B cell (primary cell): ENCODE results near the gene ADAMTS16. TPM values are rescaled to one million over a fixed set of nuclear protein-coding genes. Genes with fewer than 3 reads are reported as not detected.

ENCODE experiments used
- ATAC-seq: fragments of 200-7000 bp; cut with Tn5 transposase; one replicate; pipeline ENCODE4 v1.10.0; 2021; ENCODE audit warnings: low read depth, mild to moderate bottlenecking, moderate number of reproducible peaks, moderate library complexity
- CTCF ChIA-PET: fragments of 350-600 bp; sonication (Branson Sonifier 250); formaldehyde crosslinking; loops from one replicate; lab custom pipeline; 2021; ENCODE audit warnings: antibody characterized with exemption, inconsistent platforms; lab: Charles Lee
- POLR2A ChIA-PET: fragments of 350-600 bp; sonication (Branson Sonifier 250); formaldehyde crosslinking; loops from one replicate; lab custom pipeline; 2021; ENCODE audit warnings: antibody characterized with exemption; lab: Charles Lee
- DNase-seq: peaks from one replicate; pipeline ENCODE4 v3.0.0; 2013
- H2AFZ ChIP-seq: 2 replicates; pipeline ENCODE4 v1.6.1; 2012; ENCODE audit warnings: mild to moderate bottlenecking, low read depth, low read length; ENCODE audit not compliant: insufficient read depth, poor library complexity, severe bottlenecking
- H3K27ac ChIP-seq, 2 donors: 1 replicate in 1 of 2; 2 replicates in 1 of 2; pipeline ENCODE4 v1.5.1; 2012 to 2013; ENCODE audit warnings: low read length in 2 of 2, mild to moderate bottlenecking in 2 of 2, moderate library complexity in 1 of 2
- H3K27me3 ChIP-seq, 4 experiments: fragments of 200-600 bp in 1 of 4; sonication (generic) in 1 of 4; replicated peaks in 1 of 4; 1 replicate in 2 of 4; 2 replicates in 2 of 4; pipeline versions ENCODE4 v1.6.1 to v1.7.0; 2013 to 2016; ENCODE audit warnings: low read length in 3 of 4, mild to moderate bottlenecking in 2 of 4, mixed read lengths in 1 of 4, moderate library complexity in 1 of 4; ENCODE audit not compliant: insufficient read depth in 4 of 4, control insufficient read depth in 3 of 4; ENCODE audit errors: control extremely low read depth in 1 of 4
- H3K36me3 ChIP-seq, 2 experiments: replicated peaks in 1 of 2; 1 replicate in 1 of 2; 2 replicates in 1 of 2; pipeline versions ENCODE4 v1.6.1 to v1.7.1; 2013; ENCODE audit warnings: low read length in 1 of 2; ENCODE audit not compliant: insufficient read depth in 2 of 2, control insufficient read depth in 1 of 2; ENCODE audit errors: control extremely low read depth in 1 of 2, extremely low read depth in 1 of 2
- H3K4me1 ChIP-seq, 2 donors: fragments of 200-600 bp in 1 of 2; sonication (generic) in 1 of 2; 1 replicate in 1 of 2; 2 replicates in 1 of 2; pipeline versions ENCODE4 v1.5.1 to v1.6.1; 2013 to 2017; ENCODE audit warnings: low read length in 2 of 2; ENCODE audit not compliant: control insufficient read depth in 2 of 2, insufficient read depth in 2 of 2
- H3K4me2 ChIP-seq: replicated peaks from 2 replicates; pipeline ENCODE3; 2012; ENCODE audit warnings: mild to moderate bottlenecking, low read depth, low read length; ENCODE audit not compliant: poor library complexity, severe bottlenecking
- H3K4me3 ChIP-seq, 5 experiments: fragments of 200-600 bp in 1 of 5; sonication (generic) in 1 of 5; 1 replicate in 3 of 5; 2 replicates in 2 of 5; pipeline versions ENCODE4 v1.5.1 to v1.7.0; 2011 to 2016; ENCODE audit warnings: low read length in 4 of 5, mild to moderate bottlenecking in 4 of 5, low read depth in 2 of 5, control low read depth in 1 of 5, moderate library complexity in 1 of 5; ENCODE audit not compliant: insufficient read depth in 1 of 5; ENCODE audit errors: control extremely low read depth in 1 of 5, extremely low read depth in 1 of 5
- H3K79me2 ChIP-seq: fragments of 200-600 bp; sonication (generic); one replicate; pipeline ENCODE4 v1.6.0; 2016; ENCODE audit warnings: low read length; ENCODE audit not compliant: control insufficient read depth, insufficient read depth
- H3K9ac ChIP-seq: fragments of 200-600 bp; sonication (generic); 2 replicates; pipeline ENCODE4 v1.6.1; 2017; ENCODE audit warnings: mild to moderate bottlenecking, low read length, moderate library complexity
- H3K9me3 ChIP-seq, 3 donors: one replicate each; pipeline versions ENCODE4 v1.6.1 to v1.7.1; 2013; ENCODE audit warnings: low read length in 2 of 3; ENCODE audit not compliant: control insufficient read depth in 2 of 3, insufficient read depth in 1 of 3; ENCODE audit errors: control extremely low read depth in 1 of 3
- H4K20me1 ChIP-seq: 2 replicates; pipeline ENCODE4 v1.6.0; 2012; ENCODE audit warnings: mild to moderate bottlenecking, low read length; ENCODE audit not compliant: insufficient read depth, control insufficient read depth, poor library complexity, severe bottlenecking
- H3K27ac Mint-ChIP-seq: one replicate; pipeline ENCODE4 v1.8.0; 2021; ENCODE audit warnings: mixed read lengths
- H3K27me3 Mint-ChIP-seq: one replicate; pipeline ENCODE4 v1.8.0; 2021; ENCODE audit warnings: mixed read lengths
- H3K4me1 Mint-ChIP-seq: one replicate; pipeline ENCODE4 v1.8.0; 2021; ENCODE audit warnings: mixed read lengths
- H3K4me3 Mint-ChIP-seq: one replicate; pipeline ENCODE4 v1.8.0; 2021; ENCODE audit warnings: mixed read lengths
- H3K9me3 Mint-ChIP-seq: one replicate; pipeline ENCODE4 v1.8.0; 2022; ENCODE audit warnings: mixed read lengths; ENCODE audit not compliant: insufficient read depth
- CTCF ChIP-seq: fragments of 200-600 bp; IDR thresholded peaks from one replicate; pipeline ENCODE4 v1.8.0; 2022; ENCODE audit warnings: antibody characterized with exemption, mild to moderate bottlenecking
- EZH2 ChIP-seq: IDR thresholded peaks from 2 replicates; pipeline ENCODE4 v1.6.1; 2012; ENCODE audit warnings: borderline replicate concordance, low read depth, mild to moderate bottlenecking, moderate library complexity, low read length; ENCODE audit not compliant: insufficient read depth, poor library complexity, severe bottlenecking
- WGBS: methylation state at CpG from one replicate; pipeline ENCODE4 v1.1.5; 2013; ENCODE audit warnings: missing lambda C conversion rate; ENCODE audit not compliant: insufficient coverage; 5-methylcytosine and 5-hydroxymethylcytosine counted together
- intact Hi-C: fragments of 100-400 bp; cut with micrococcal nuclease; formaldehyde crosslinking; loops from one replicate; pipeline ENCODE4 v1.10.0; 2022
- polyA plus RNA-seq: library from polyadenylated mRNA; depleted of rRNA; stranded (reverse); fragments of >200 nt; gene quantifications from 2 replicates; pipeline ENCODE4 v1.2.3, GENCODE V29; 2012
- total RNA-seq, 2 donors: library from RNA; stranded (reverse); fragments of 120-200 nt in 1 of 2; gene quantifications; 1 replicate in 1 of 2; 2 replicates in 1 of 2; pipeline versions ENCODE4 v1.2.3 to v1.2.4, GENCODE V29; 2013 to 2022

Gene ADAMTS16
- total and polyA plus RNA-seq, 2 donors (not counting 1 experiment from before 2014, with no cell fraction given), result not detected

- ChIA-PET CTCF (no interaction called here), POLR2A (no interaction called here)
- H3K4me2 ChIP-seq, result no peak overlapping the region
- Mint-ChIP-seq H3K4me3 (no peak overlapping the region), H3K4me1 (peaks cover 4% of the 10 kb centered on the region), H3K9me3 (no peaks in the 10 kb centered on the region), H3K27ac (no peak overlapping the region), H3K27me3 (peaks cover 7% of the 10 kb centered on the region)
- no peak for DNase-seq
- H3K27ac ChIP-seq, result no peak overlapping the region
- 85% methylated on average over 2 of the region's 4 CpGs for WGBS
- no peaks in the 10 kb centered on the region for H3K27me3 ChIP-seq
- TF ChIP-seq EZH2, result no peak
- no peak for TF ChIP-seq CTCF
- intact Hi-C loops, result no loop called here
- ATAC-seq, result no peak
- H3K4me1 ChIP-seq, result no peaks in the 10 kb centered on the region
- H3K79me2 ChIP-seq, result no peaks in the 10 kb centered on the region
- no peak overlapping the region for H3K4me3 ChIP-seq
- H3K36me3 ChIP-seq, result no peaks in the 10 kb centered on the region
- peaks cover 0 to 9% (median 0%) of the 10 kb centered on the region in 3 donors for H3K9me3 ChIP-seq
- no peak overlapping the region for H3K9ac ChIP-seq
- no peak overlapping the region for H2AFZ ChIP-seq
- no peaks in the 10 kb centered on the region for H4K20me1 ChIP-seq
Measured at GRCh38 chr5:5344051-5344571, 204.0 kb downstream of the ADAMTS16 start.

- Histone ChIP-seq H2AFZ (no peak overlapping the region), H3K9ac (no peak overlapping the region), H3K36me3 (no peaks in the 10 kb centered on the region), H3K4me2 (no peak overlapping the region), H4K20me1 (no peaks in the 10 kb centered on the region), H3K79me2 (no peaks in the 10 kb centered on the region), H3K9me3 (peaks cover 0 to 10% (median 0%) of the 10 kb centered on the region in 3 donors), H3K27ac (no peak overlapping the region), H3K27me3 (no peaks in the 10 kb centered on the region), H3K4me1 (no peaks in the 10 kb centered on the region), H3K4me3 (no peak overlapping the region)
- H3K27me3 Mint-ChIP-seq, result peaks cover 7% of the 10 kb centered on the region
- no peaks in the 10 kb centered on the region for H3K9me3 Mint-ChIP-seq
- ChIA-PET CTCF (no interaction called here), POLR2A (no interaction called here)
- peaks cover 4% of the 10 kb centered on the region for H3K4me1 Mint-ChIP-seq
- no peak for DNase-seq
- ATAC-seq, result no peak
- WGBS, result 73% methylated on average over 3 of the region's 5 CpGs
- no peak overlapping the region for H3K27ac Mint-ChIP-seq
- intact Hi-C loops, result no loop called here
- no peak for TF ChIP-seq EZH2
- no peak for TF ChIP-seq CTCF
- H3K4me3 Mint-ChIP-seq, result no peak overlapping the region
Measured at GRCh38 chr5:5344606-5345005, 204.5 kb downstream of the ADAMTS16 start.
